Peyer's patch (tissue), 4 donors: Measurements from ENCODE around the gene RSPH3. TPM values are rescaled to one million over a fixed set of nuclear protein-coding genes. Genes with fewer than 3 reads are reported as not detected.
"Not testable (repeated sequence)": the region's sequence is repeated elsewhere in the genome, so short reads cannot be mapped to it uniquely, and the experiment has no call there.

Experiments used
- DNase-seq, 3 donors: peaks; one replicate each; pipeline ENCODE4 v3.0.0-alpha.2; 2017 to 2019
- H3K27ac ChIP-seq, 4 donors: fragments of 200-600 bp; sonication (generic); one replicate each; pipeline ENCODE4 v1.5.1; 2016 to 2019
- H3K27me3 ChIP-seq, 2 donors: fragments of 200-600 bp; sonication (generic); one replicate each; pipeline ENCODE4 v1.5.1; 2019
- H3K36me3 ChIP-seq, 3 donors: fragments of 200-600 bp; sonication (generic); one replicate each; pipeline ENCODE4 v1.5.1; 2016 to 2019
- H3K4me1 ChIP-seq, 4 donors: fragments of 200-600 bp; sonication (generic); one replicate each; pipeline ENCODE4 v1.5.1; 2016 to 2019
- H3K4me3 ChIP-seq, 4 donors: fragments of 200-600 bp; sonication (generic); 1 replicate in 3 of 4; 2 replicates in 1 of 4; pipeline ENCODE4 v1.5.1; 2016 to 2019; ENCODE audit warnings: mild to moderate bottlenecking in 1 of 4
- H3K9me3 ChIP-seq, 4 donors: fragments of 200-600 bp; sonication (generic); one replicate each; pipeline ENCODE4 v1.5.1; 2016 to 2019; ENCODE audit warnings: mild to moderate bottlenecking in 1 of 4
- POLR2A ChIP-seq, 2 donors: fragments of 450-650 bp; IDR thresholded peaks; one replicate each; pipeline ENCODE4 v1.5.1; 2017; ENCODE audit warnings: antibody characterized with exemption in 2 of 2, mild to moderate bottlenecking in 2 of 2, moderate library complexity in 2 of 2
- total RNA-seq, 4 donors: library from RNA; depleted of rRNA; stranded (reverse); fragments of >200 nt; gene quantifications; one replicate each; pipeline ENCODE4 v1.1.0, GENCODE V29; 2016
- TF ChIP-seq, protein P1 (sequence below), 6 experiments: fragments of 450-650 bp in 4 of 6; fragments of 200-600 bp in 2 of 6; sonication (generic) in 1 of 6; IDR thresholded peaks; one replicate each; pipeline ENCODE4 v1.5.1; 2017 to 2019; ENCODE audit warnings: antibody characterized with exemption in 6 of 6, mild to moderate bottlenecking in 3 of 6, moderate library complexity in 1 of 6

The RSPH3 gene
- total RNA-seq, 4 donors from 2014 or later = 14.9 to 24.5 (median 20.1) TPM

DNA sequence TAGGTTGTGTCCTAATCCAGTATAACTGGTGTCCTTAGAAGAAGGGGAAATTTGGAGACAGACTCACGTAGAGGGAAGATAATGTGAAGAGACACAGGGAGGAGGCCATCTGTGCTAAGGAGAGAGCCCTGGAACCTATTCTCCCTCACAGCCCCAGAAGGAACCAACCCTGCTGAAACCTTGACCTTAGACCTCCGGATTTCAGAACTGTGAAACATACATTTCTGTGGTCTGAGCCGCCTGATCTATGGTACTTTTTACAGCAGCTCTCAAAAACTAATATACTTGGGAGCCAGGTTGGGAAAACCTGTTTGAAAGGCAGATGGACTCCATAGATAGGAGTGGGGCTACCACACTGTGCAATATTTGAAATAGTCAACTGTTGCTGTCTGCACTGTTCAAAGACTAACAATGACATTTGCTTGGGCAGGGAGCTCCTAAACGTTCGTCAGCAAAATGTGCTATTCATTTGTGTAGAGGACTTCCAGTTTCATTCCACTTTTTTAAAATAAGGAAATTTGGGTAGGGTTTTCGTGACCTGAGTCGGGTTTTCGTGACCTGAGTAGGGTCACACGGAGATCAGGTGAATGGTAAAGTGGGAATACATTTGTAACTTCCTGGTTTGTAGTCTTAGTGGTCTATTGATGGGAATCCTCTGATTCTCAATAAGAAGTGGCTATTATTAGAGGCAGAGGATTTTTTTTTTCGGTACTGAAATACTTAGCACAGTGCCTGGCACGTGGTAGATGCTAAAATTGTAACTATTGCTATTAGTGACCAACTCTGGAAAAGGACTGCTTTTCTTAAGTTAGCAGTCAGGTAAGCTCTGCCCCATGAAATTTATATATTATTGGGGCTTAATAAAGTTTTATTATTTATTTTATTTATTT lies 33.4 kb upstream of the RSPH3 start:
- Histone ChIP-seq H3K36me3 (peaks cover 0 to 5% (median 0%) of the 10 kb centered on the region in 3 donors), H3K27ac (peak overlapping the region in 2 of 4 donors; percentile 6 to 25), H3K9me3 (no peaks in the 10 kb centered on the region), H3K4me1 (no peaks in the 10 kb centered on the region), H3K4me3 (no peak overlapping the region), H3K27me3 (no peaks in the 10 kb centered on the region)
- DNase-seq = no peak
- TF ChIP-seq, protein P1, sequence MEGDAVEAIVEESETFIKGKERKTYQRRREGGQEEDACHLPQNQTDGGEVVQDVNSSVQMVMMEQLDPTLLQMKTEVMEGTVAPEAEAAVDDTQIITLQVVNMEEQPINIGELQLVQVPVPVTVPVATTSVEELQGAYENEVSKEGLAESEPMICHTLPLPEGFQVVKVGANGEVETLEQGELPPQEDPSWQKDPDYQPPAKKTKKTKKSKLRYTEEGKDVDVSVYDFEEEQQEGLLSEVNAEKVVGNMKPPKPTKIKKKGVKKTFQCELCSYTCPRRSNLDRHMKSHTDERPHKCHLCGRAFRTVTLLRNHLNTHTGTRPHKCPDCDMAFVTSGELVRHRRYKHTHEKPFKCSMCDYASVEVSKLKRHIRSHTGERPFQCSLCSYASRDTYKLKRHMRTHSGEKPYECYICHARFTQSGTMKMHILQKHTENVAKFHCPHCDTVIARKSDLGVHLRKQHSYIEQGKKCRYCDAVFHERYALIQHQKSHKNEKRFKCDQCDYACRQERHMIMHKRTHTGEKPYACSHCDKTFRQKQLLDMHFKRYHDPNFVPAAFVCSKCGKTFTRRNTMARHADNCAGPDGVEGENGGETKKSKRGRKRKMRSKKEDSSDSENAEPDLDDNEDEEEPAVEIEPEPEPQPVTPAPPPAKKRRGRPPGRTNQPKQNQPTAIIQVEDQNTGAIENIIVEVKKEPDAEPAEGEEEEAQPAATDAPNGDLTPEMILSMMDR (IDR thresholded peaks at IDR 0.05) = no peak
- no peak for TF ChIP-seq POLR2A (IDR thresholded peaks at IDR 0.05)

DNA sequence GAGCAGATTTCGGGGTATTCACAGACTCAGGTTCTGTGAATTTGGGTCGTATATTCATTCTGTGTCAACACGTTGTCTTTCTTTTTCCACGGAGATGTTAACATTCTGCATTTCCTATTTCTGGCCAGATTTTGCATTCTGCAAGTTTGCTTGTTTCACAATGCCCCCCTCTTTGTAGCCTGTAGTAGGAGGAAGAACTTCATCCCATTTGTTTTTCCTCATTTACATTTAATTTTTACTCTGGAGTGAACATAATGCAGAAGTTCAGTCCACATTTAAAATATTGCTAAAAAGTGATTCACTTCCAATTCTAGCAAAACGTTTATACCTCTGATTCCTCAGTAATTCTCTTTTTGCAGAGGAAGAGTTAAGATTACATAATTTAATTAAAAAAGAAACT lies 31.8 kb upstream of the RSPH3 start:
- TF ChIP-seq POLR2A (IDR thresholded peaks at IDR 0.05) = no peak
- TF ChIP-seq, protein P1 (IDR thresholded peaks at IDR 0.05) = no peak
- H3K27me3 ChIP-seq = no peaks in the 10 kb centered on the region
- H3K9me3 ChIP-seq = no peaks in the 10 kb centered on the region
- no peak for DNase-seq
- H3K36me3 ChIP-seq = peaks cover 0 to 5% (median 0%) of the 10 kb centered on the region in 3 donors
- no peak overlapping the region for H3K27ac ChIP-seq
- H3K4me1 ChIP-seq = no peaks in the 10 kb centered on the region
- H3K4me3 ChIP-seq = no peak overlapping the region

DNA sequence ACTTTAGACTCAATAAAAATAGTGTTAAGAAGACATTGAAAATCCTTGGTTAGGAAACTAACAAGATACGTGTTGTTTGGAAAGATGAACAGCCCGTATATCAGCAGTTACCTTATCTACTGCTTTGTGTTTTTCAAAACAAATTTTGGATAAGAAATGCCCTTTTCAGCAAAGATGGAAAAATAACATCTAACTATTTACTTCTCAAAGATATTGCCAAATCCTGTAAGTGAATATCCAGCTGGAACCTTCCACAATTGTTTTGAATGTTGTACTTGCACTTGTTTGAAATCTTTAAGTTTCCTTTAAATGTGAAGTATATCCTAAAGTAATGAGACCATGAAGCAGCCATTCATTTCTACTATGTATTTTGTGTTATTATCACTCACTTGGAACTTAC lies 30.2 kb upstream of the RSPH3 start:
- H3K4me3 ChIP-seq = no peak overlapping the region
- H3K4me1 ChIP-seq = no peaks in the 10 kb centered on the region
- no peak for DNase-seq
- TF ChIP-seq, protein P1 (IDR thresholded peaks at IDR 0.05) = no peak
- TF ChIP-seq POLR2A (IDR thresholded peaks at IDR 0.05) = no peak
- no peaks in the 10 kb centered on the region for H3K27me3 ChIP-seq
- H3K27ac ChIP-seq = no peak overlapping the region
- H3K36me3 ChIP-seq = no peaks in the 10 kb centered on the region
- H3K9me3 ChIP-seq = peaks cover 0 to 10% (median 3%) of the 10 kb centered on the region in 4 donors

DNA sequence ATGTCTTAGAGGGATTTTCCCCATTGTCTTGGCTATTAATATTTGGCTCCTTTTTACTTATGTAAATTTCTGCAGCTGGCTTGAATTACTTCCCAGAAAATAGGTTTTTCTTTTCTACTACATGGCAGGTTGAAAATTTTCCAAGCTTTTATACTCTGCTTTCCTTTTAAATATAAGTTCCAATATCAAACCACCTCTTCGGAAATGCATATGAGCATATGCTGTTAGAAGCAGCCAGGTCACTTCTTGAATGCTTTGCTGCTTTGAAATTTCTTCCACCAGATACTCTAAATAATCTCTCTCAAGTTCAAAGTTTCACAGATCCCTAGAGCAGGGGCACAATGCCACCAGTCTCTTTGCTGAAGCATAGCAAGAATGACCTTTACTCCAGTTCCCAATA lies 25.2 kb upstream of the RSPH3 start:
- H3K27me3 ChIP-seq, H3K36me3 ChIP-seq, DNase-seq, H3K4me3 ChIP-seq, H3K27ac ChIP-seq, H3K4me1 ChIP-seq: not testable (repeated sequence)
- peaks cover 0 to 15% (median 7%) of the 10 kb centered on the region in 4 donors for H3K9me3 ChIP-seq

DNA sequence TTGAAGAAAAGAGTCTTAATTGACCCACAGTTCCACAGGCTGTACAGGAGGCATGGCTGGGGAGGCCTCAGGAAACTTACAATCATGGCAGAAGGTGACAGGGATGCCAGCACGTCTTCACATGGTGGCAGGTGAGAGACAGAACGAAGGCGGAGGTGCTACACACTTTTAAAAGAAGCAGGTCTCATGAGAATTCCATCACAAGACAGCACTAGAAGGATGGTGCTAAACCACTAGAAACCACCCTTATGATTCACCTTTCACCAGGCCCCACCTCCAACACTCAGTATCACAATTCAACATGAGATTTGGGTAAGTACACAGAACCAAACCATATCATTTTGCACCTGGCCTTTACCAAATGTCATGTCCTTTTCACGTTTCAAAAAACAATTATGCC lies 23.9 kb upstream of the RSPH3 start:
- peaks cover 0 to 15% (median 7%) of the 10 kb centered on the region in 4 donors for H3K9me3 ChIP-seq
- no peaks in the 10 kb centered on the region for H3K4me1 ChIP-seq
- DNase-seq = no peak
- H3K4me3 ChIP-seq = no peak overlapping the region
- TF ChIP-seq, protein P1 (IDR thresholded peaks at IDR 0.05) = no peak
- no peak for TF ChIP-seq POLR2A (IDR thresholded peaks at IDR 0.05)
- H3K27me3 ChIP-seq = no peaks in the 10 kb centered on the region
- no peak overlapping the region for H3K27ac ChIP-seq
- H3K36me3 ChIP-seq = no peaks in the 10 kb centered on the region

DNA sequence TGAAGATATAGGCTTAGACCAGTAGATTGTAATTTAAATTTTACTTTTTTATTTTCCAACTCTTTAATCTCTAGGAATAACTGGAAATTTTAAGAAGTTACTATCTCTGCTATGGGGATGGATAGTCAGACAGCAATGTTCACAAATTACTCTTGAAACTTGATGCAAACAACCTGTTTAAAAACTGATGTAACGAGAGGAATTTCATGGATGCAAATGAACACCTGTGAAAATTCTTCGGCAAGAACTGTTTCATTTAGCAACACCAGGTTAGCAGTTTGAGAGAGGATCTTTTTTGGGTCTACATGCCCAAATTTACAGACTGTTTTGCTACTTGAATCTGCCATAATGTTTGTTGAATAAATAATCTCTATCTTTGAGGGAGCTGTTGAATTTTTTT lies 20.0 kb upstream of the RSPH3 start:
- no peak for DNase-seq
- H3K4me1 ChIP-seq = no peaks in the 10 kb centered on the region
- H3K36me3 ChIP-seq = no peaks in the 10 kb centered on the region
- H3K9me3 ChIP-seq = peaks cover 0 to 6% (median 2%) of the 10 kb centered on the region in 4 donors
- H3K4me3 ChIP-seq = no peak overlapping the region
- TF ChIP-seq POLR2A (IDR thresholded peaks at IDR 0.05) = no peak
- TF ChIP-seq, protein P1 (IDR thresholded peaks at IDR 0.05) = no peak
- H3K27ac ChIP-seq = no peak overlapping the region
- no peaks in the 10 kb centered on the region for H3K27me3 ChIP-seq
